GM12892 (cell line): Measurements from ENCODE around the gene PRR35.

ENCODE experiments used
- POLR2A ChIP-seq: IDR thresholded peaks from 2 replicates; pipeline ENCODE4 v1.6.1; 2011; ENCODE audit warnings: low read depth, low read length, control low read depth
- POLR2AphosphoS5 ChIP-seq: IDR thresholded peaks from 2 replicates; pipeline ENCODE4 v1.6.1; 2011; ENCODE audit warnings: low read depth, low read length, control low read depth
- TAF1 ChIP-seq: IDR thresholded peaks from 2 replicates; pipeline ENCODE4 v1.6.1; 2011; ENCODE audit warnings: low read depth, mild to moderate bottlenecking, control low read depth, low read length, borderline replicate concordance

GRCh38 chr16:580946-581498, 20.8 kb downstream of the PRR35 start:
- no peak for TF ChIP-seq POLR2AphosphoS5
- TF ChIP-seq POLR2A = no peak
- TF ChIP-seq TAF1 = no peak
